Peyer's patch (tissue), 4 donors: ENCODE measurements around the gene P3H3. TPM values are rescaled to one million over a fixed set of nuclear protein-coding genes. Genes with fewer than 3 reads are reported as not detected.
"Not testable (repeated sequence)": the region's sequence is repeated elsewhere in the genome, so short reads cannot be mapped to it uniquely, and the experiment has no call there.

ENCODE experiments used
- DNase-seq, 3 donors: peaks; one replicate each; pipeline ENCODE4 v3.0.0-alpha.2; 2017 to 2019
- H3K27ac ChIP-seq, 4 donors: fragments of 200-600 bp; sonication (generic); one replicate each; pipeline ENCODE4 v1.5.1; 2016 to 2019
- H3K27me3 ChIP-seq, 2 donors: fragments of 200-600 bp; sonication (generic); one replicate each; pipeline ENCODE4 v1.5.1; 2019
- H3K36me3 ChIP-seq, 3 donors: fragments of 200-600 bp; sonication (generic); one replicate each; pipeline ENCODE4 v1.5.1; 2016 to 2019
- H3K4me1 ChIP-seq, 4 donors: fragments of 200-600 bp; sonication (generic); one replicate each; pipeline ENCODE4 v1.5.1; 2016 to 2019
- H3K4me3 ChIP-seq, 4 donors: fragments of 200-600 bp; sonication (generic); 1 replicate in 3 of 4; 2 replicates in 1 of 4; pipeline ENCODE4 v1.5.1; 2016 to 2019; ENCODE audit warnings: mild to moderate bottlenecking in 1 of 4
- H3K9me3 ChIP-seq, 4 donors: fragments of 200-600 bp; sonication (generic); one replicate each; pipeline ENCODE4 v1.5.1; 2016 to 2019; ENCODE audit warnings: mild to moderate bottlenecking in 1 of 4
- POLR2A ChIP-seq, 2 donors: fragments of 450-650 bp; IDR thresholded peaks; one replicate each; pipeline ENCODE4 v1.5.1; 2017; ENCODE audit warnings: antibody characterized with exemption in 2 of 2, mild to moderate bottlenecking in 2 of 2, moderate library complexity in 2 of 2
- total RNA-seq, 4 donors: library from RNA; depleted of rRNA; stranded (reverse); fragments of >200 nt; gene quantifications; one replicate each; pipeline ENCODE4 v1.1.0, GENCODE V29; 2016
- TF ChIP-seq, protein P1 (sequence below), 6 experiments: fragments of 450-650 bp in 4 of 6; fragments of 200-600 bp in 2 of 6; sonication (generic) in 1 of 6; IDR thresholded peaks; one replicate each; pipeline ENCODE4 v1.5.1; 2017 to 2019; ENCODE audit warnings: antibody characterized with exemption in 6 of 6, mild to moderate bottlenecking in 3 of 6, moderate library complexity in 1 of 6

The P3H3 gene
- total RNA-seq, 4 donors from 2014 or later = 3.7 to 40.4 (median 8.7) TPM

DNA sequence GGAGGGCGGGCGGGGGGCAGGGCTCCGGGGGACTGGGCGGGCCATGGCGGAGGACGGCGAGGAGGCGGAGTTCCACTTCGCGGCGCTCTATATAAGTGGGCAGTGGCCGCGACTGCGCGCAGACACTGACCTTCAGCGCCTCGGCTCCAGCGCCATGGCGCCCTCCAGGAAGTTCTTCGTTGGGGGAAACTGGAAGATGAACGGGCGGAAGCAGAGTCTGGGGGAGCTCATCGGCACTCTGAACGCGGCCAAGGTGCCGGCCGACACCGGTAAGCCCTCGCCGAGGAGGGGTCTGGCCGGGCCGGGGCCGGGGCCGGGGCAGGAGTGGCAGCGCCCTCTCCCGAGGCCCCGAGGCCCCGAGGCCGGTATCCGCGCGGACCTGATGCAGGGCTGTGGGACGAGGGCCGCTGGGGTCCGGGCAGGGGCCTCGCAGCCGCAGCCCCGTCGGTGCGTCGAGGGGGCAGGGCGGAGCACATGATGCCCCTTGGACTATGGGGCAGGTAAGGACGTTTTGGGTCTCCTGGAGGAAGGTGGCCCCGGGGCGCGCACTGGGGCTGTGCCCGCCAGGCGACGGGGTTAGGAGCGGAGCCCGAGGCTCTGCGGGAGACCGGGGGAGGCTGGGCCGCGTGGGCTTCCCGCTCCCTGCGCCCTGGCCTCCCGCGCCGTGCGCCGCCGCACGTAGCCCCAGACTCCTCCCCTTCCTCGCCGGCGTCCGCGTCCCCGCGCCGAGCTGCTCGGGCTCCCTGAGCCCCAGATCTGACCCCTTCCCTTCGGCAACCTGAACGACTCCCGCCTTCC, 39.4 kb downstream of the P3H3 start, which contains the start of gene TPI1:
TPI1 (plus strand) TSS at position 119 of the 798 bp plus-strand sequence; CDS start at position 155, 36 bp downstream.
- H3K4me1 ChIP-seq = peaks cover 0 to 46% (median 17%) of the 10 kb centered on the region in 4 donors
- peak; percentile 99 for TF ChIP-seq POLR2A (IDR thresholded peaks at IDR 0.05)
- TF ChIP-seq, protein P1, sequence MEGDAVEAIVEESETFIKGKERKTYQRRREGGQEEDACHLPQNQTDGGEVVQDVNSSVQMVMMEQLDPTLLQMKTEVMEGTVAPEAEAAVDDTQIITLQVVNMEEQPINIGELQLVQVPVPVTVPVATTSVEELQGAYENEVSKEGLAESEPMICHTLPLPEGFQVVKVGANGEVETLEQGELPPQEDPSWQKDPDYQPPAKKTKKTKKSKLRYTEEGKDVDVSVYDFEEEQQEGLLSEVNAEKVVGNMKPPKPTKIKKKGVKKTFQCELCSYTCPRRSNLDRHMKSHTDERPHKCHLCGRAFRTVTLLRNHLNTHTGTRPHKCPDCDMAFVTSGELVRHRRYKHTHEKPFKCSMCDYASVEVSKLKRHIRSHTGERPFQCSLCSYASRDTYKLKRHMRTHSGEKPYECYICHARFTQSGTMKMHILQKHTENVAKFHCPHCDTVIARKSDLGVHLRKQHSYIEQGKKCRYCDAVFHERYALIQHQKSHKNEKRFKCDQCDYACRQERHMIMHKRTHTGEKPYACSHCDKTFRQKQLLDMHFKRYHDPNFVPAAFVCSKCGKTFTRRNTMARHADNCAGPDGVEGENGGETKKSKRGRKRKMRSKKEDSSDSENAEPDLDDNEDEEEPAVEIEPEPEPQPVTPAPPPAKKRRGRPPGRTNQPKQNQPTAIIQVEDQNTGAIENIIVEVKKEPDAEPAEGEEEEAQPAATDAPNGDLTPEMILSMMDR (IDR thresholded peaks at IDR 0.05) = no peak
- no peaks in the 10 kb centered on the region for H3K9me3 ChIP-seq
- DNase-seq = peak; percentile 85 to 94 (median 92)
- H3K27ac ChIP-seq = peak within 1 kb of the TSS; percentile 96 to 100 (median 98)
- peaks cover 0 to 58% (median 0%) of the 10 kb centered on the region in 3 donors for H3K36me3 ChIP-seq
- H3K4me3 ChIP-seq = peak within 1 kb of the TSS; percentile 93 to 99 (median 96)
- H3K27me3 ChIP-seq = no peaks in the 10 kb centered on the region

DNA sequence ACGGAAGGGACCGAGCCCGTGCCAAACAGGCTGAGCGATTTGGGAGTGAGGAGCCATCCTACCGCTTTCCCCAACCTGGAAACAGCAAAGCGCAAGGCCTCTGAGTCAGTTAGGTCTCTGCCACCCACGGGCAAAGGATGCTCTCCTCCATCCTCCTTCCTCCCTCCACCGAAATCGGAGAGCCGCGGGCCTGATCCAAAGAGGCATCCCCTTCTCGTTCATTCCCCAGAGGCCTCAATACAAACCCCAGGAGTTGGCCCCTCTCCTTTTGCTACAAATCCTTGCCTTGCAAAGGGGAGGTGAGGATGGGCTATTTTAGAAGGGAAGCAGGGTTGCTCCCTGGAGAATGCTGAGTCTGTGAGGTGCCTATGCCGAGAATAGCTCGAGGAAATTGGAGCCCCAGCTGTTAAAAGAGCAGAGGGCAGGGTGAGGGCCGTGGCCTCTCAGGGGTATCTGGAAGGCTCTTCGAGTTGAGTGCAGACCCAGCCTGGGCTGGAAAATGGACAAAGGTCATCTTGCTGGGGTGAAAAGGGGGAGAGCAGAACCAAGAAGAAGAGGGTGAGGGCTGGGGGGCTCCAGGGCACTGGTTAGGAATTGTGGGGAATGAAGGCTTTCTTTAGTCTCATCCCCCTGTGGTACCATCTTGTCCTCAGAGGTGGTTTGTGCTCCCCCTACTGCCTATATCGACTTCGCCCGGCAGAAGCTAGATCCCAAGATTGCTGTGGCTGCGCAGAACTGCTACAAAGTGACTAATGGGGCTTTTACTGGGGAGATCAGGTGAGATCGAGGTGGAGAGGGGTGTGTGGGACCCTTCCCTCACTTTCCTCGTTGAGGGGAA, 40.2 kb downstream of the P3H3 start:
- H3K9me3 ChIP-seq = no peaks in the 10 kb centered on the region
- H3K27me3 ChIP-seq = no peaks in the 10 kb centered on the region
- H3K4me3 ChIP-seq = peak overlapping the region; percentile 93 to 99 (median 96)
- no peak for DNase-seq
- TF ChIP-seq POLR2A (IDR thresholded peaks at IDR 0.05) = no peak
- TF ChIP-seq, protein P1 (IDR thresholded peaks at IDR 0.05) = no peak
- H3K36me3 ChIP-seq = peaks cover 0 to 50% (median 0%) of the 10 kb centered on the region in 3 donors
- peak overlapping the region; percentile 96 to 100 (median 98) for H3K27ac ChIP-seq
- H3K4me1 ChIP-seq = peaks cover 0 to 46% (median 18%) of the 10 kb centered on the region in 4 donors

- H3K36me3 ChIP-seq = peaks cover 0 to 41% (median 0%) of the 10 kb centered on the region in 3 donors
- peak; percentile 79 to 94 (median 86) for DNase-seq
- no peaks in the 10 kb centered on the region for H3K9me3 ChIP-seq
- H3K27me3 ChIP-seq = no peaks in the 10 kb centered on the region
- TF ChIP-seq POLR2A (IDR thresholded peaks at IDR 0.05) = no peak
- TF ChIP-seq, protein P1 (IDR thresholded peaks at IDR 0.05) = peak; percentile 84 to 97 (median 90)
- peaks cover 0 to 54% (median 22%) of the 10 kb centered on the region in 4 donors for H3K4me1 ChIP-seq
- H3K27ac ChIP-seq = peak overlapping the region; percentile 41 to 98 (median 97)
- peak overlapping the region in 3 of 4 donors; percentile 93 to 99 (median 95) for H3K4me3 ChIP-seq
Measured at GRCh38 chr12:6869049-6870021, 41.1 kb downstream of the P3H3 start.

DNA sequence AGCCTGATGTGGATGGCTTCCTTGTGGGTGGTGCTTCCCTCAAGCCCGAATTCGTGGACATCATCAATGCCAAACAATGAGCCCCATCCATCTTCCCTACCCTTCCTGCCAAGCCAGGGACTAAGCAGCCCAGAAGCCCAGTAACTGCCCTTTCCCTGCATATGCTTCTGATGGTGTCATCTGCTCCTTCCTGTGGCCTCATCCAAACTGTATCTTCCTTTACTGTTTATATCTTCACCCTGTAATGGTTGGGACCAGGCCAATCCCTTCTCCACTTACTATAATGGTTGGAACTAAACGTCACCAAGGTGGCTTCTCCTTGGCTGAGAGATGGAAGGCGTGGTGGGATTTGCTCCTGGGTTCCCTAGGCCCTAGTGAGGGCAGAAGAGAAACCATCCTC, 42.1 kb downstream of the P3H3 start:
- not testable (repeated sequence) for H3K27me3 ChIP-seq, H3K4me3 ChIP-seq, H3K9me3 ChIP-seq, DNase-seq
- Histone ChIP-seq H3K4me1 (peaks cover 0 to 57% (median 22%) of the 10 kb centered on the region in 4 donors), H3K36me3 (peaks cover 0 to 32% (median 0%) of the 10 kb centered on the region in 3 donors), H3K27ac (peak overlapping the region in 2 of 4 donors; percentile 41 to 98)

GRCh38 chr12:6871052-6871957, 43.1 kb downstream of the P3H3 start:
- H3K9me3 ChIP-seq = no peaks in the 10 kb centered on the region
- peaks cover 0 to 24% (median 0%) of the 10 kb centered on the region in 3 donors for H3K36me3 ChIP-seq
- H3K27me3 ChIP-seq = no peaks in the 10 kb centered on the region
- peak overlapping the region in 3 of 4 donors; percentile 75 to 79 (median 75) for H3K4me3 ChIP-seq
- H3K4me1 ChIP-seq = peaks cover 0 to 57% (median 22%) of the 10 kb centered on the region in 4 donors
- DNase-seq = peak in 2 of 3 donors; percentile 77 to 86
- TF ChIP-seq, protein P1 (IDR thresholded peaks at IDR 0.05) = no peak
- no peak for TF ChIP-seq POLR2A (IDR thresholded peaks at IDR 0.05)
- peak overlapping the region; percentile 77 to 86 (median 82) for H3K27ac ChIP-seq
